ENCODE results near the gene ABCA2.

DNA sequence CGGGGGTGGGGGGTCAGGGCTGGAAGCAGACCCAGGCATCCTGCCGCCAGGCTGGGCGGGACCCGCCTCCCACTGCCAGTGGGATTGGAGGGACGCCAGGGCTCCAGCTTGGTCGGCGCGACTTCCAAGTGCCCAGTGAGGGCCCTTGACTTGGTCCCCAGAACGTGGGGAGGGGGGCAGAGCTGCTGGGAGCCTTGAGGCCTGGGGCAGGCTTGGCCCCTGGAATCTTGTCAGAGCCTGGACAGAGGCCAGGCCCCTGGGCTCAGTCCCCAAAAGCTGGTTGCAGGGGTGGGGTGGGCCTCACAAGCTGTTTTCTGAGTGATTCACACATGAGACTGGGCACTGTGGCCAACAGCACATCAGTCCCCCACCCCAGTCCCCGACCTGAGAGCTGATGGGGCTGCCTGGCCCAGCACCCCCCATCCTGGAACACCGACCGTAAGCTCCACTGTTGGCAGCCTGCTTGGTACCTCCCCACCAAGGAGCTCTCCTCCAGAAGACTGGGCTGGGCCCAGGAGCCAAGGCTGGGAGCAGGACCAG, 32.2 kb downstream of the ABCA2 start:
- TF ChIP-seq CTCF (IDR thresholded peaks at IDR 0.05) (no peak), EZH2 (IDR thresholded peaks at IDR 0.05) (no peak), EZH2phosphoT487 (IDR thresholded peaks at IDR 0.05) (no peak)
